ENCODE measurements around the gene ANGEL2.

The ANGEL2 gene

GRCh38 chr1:212983482-212983881, 32.2 kb downstream of the ANGEL2 start:
- H3K4me3 ChIP-seq (ENCODE audit: low read length, poor library complexity, severe bottlenecking), result no peak overlapping the region
- H2AFZ ChIP-seq (ENCODE audit: low read length), result no peak overlapping the region
- TF ChIP-seq CTCF (conservative IDR thresholded peaks at IDR 0.05; ENCODE audit: low read length) (no peak), EZH2phosphoT487 (IDR thresholded peaks at IDR 0.05; ENCODE audit: borderline replicate concordance) (no peak)
- H3F3A ChIP-seq (ENCODE audit: low read depth), result no peaks in the 10 kb centered on the region
- no peaks in the 10 kb centered on the region for H4K20me1 ChIP-seq (ENCODE audit: insufficient read depth, low read length, poor library complexity, severe bottlenecking)
- H3K4me1 ChIP-seq (ENCODE audit: insufficient read depth, low read length, poor library complexity, severe bottlenecking), result no peaks in the 10 kb centered on the region
- no peak overlapping the region for H3K9ac ChIP-seq (ENCODE audit: low read depth, low read length, poor library complexity, severe bottlenecking)
- H3K79me2 ChIP-seq (ENCODE audit: insufficient read depth, low read length), result no peaks in the 10 kb centered on the region
- H3K27me3 ChIP-seq (ENCODE audit: insufficient read depth, low read length, poor library complexity, severe bottlenecking), result no peaks in the 10 kb centered on the region
- H3K9me2 ChIP-seq (replicated peaks; ENCODE audit: low read depth, low read length), result no peaks in the 10 kb centered on the region
- peaks cover 12% of the 10 kb centered on the region; the same call in 1 of the 2 replicates for H3K36me3 ChIP-seq (ENCODE audit: insufficient read depth, low read length)
- H3K9me3 ChIP-seq (ENCODE audit: insufficient read depth, low read depth, low read length), result no peaks in the 10 kb centered on the region
- no peak overlapping the region for H3K4me2 ChIP-seq (ENCODE audit: low read depth, low read length, poor library complexity, severe bottlenecking)

DNA sequence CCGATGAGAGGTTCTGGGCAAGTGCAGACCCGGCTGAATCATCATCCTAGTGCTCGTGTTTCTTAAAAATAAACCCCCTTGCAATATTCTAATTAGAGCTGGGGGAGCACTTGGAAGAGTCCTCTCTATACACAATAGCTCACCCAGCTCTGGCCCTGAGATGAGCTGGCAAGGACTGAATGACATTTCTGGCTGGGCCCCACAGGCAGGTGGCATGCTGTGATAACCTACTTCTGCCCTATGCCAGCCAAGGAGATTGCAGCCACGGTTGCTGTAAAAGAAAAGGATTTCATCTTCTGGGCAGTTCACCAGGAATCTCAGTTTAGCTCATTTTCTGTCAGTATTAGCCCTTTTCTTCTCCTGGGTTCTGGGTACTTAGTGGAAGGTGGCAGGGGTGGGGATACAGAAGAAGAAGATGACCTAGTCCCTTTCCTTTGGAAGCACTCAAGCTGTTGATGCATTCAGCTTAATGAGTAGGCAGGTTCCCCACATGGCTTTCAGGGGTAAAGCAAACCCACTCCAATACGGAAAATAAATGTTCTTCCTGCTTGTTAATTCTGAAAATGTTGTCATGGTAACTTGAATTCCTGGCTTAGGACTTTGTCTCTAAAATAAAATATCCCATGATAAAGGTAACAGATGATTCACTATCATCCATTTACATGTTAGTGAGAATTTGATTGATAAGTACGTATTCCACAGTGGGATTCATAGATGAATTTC, 33.1 kb downstream of the ANGEL2 start:
- H3K9me2 ChIP-seq (replicated peaks; ENCODE audit: low read depth, low read length), result no peaks in the 10 kb centered on the region
- no peaks in the 10 kb centered on the region for H3K79me2 ChIP-seq (ENCODE audit: insufficient read depth, low read length)
- H3K4me1 ChIP-seq (ENCODE audit: insufficient read depth, low read length, poor library complexity, severe bottlenecking), result no peaks in the 10 kb centered on the region
- peaks cover 7% of the 10 kb centered on the region; the same call in 1 of the 2 replicates for H3K36me3 ChIP-seq (ENCODE audit: insufficient read depth, low read length)
- H3K9me3 ChIP-seq (ENCODE audit: insufficient read depth, low read depth, low read length), result no peaks in the 10 kb centered on the region
- no peak overlapping the region for H3K9ac ChIP-seq (ENCODE audit: low read depth, low read length, poor library complexity, severe bottlenecking)
- TF ChIP-seq CTCF (conservative IDR thresholded peaks at IDR 0.05; ENCODE audit: low read length), result no peak
- TF ChIP-seq EZH2phosphoT487 (IDR thresholded peaks at IDR 0.05; ENCODE audit: borderline replicate concordance), result no peak
- no peak overlapping the region for H2AFZ ChIP-seq (ENCODE audit: low read length)
- no peak overlapping the region for H3K4me3 ChIP-seq (ENCODE audit: low read length, poor library complexity, severe bottlenecking)
- no peak overlapping the region for H3K4me2 ChIP-seq (ENCODE audit: low read depth, low read length, poor library complexity, severe bottlenecking)
- H4K20me1 ChIP-seq (ENCODE audit: insufficient read depth, low read length, poor library complexity, severe bottlenecking), result no peaks in the 10 kb centered on the region
- H3K27me3 ChIP-seq (ENCODE audit: insufficient read depth, low read length, poor library complexity, severe bottlenecking), result no peaks in the 10 kb centered on the region
- no peaks in the 10 kb centered on the region for H3F3A ChIP-seq (ENCODE audit: low read depth)

DNA sequence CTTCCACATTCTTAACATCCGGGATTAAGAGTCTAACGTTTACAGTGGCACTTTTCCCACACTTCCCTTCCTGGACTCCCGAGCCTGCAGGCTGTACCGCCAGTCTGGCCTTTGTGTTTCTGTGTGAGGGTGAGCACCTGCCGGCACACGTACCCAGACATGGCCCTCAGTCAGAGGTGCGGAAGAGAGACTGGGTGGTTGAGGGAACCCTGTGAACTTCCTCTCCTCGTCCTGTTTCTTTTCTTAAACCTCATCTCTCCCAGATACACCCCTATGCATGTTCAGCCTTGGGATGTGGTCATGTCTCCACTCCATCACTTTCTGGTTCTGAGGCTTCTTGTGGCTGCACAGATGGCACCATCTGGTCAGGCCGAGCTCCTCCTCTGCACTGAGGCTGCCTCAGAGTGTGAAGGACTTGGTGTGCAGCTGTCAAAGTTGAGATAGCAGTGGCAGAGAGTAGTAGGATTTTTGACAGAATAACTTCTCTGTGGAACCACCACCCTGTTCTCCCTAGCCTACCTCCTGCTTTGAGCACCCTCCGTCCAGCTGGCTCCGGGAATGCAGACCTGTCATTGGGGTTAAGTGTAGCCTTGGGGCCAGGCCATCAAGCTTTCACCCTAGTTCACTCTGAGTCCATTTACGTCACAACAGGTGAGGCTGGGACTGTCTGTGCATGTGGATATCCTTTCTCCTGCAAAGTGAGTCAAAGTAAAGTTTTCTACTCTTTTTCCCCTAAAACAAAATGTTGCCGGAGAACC, 33.9 kb downstream of the ANGEL2 start:
- TF ChIP-seq EZH2phosphoT487 (IDR thresholded peaks at IDR 0.05; ENCODE audit: borderline replicate concordance) (no peak), CTCF (conservative IDR thresholded peaks at IDR 0.05; ENCODE audit: low read length) (no peak)
- H4K20me1 ChIP-seq (ENCODE audit: insufficient read depth, low read length, poor library complexity, severe bottlenecking), result no peaks in the 10 kb centered on the region
- no peak overlapping the region for H3K9ac ChIP-seq (ENCODE audit: low read depth, low read length, poor library complexity, severe bottlenecking)
- no peak overlapping the region for H3K4me3 ChIP-seq (ENCODE audit: low read length, poor library complexity, severe bottlenecking)
- no peaks in the 10 kb centered on the region for H3K9me2 ChIP-seq (replicated peaks; ENCODE audit: low read depth, low read length)
- peaks cover 6% of the 10 kb centered on the region; the same call in 1 of the 2 replicates for H3K36me3 ChIP-seq (ENCODE audit: insufficient read depth, low read length)
- no peaks in the 10 kb centered on the region for H3F3A ChIP-seq (ENCODE audit: low read depth)
- H3K9me3 ChIP-seq (ENCODE audit: insufficient read depth, low read depth, low read length), result no peaks in the 10 kb centered on the region
- H3K4me1 ChIP-seq (ENCODE audit: insufficient read depth, low read length, poor library complexity, severe bottlenecking), result no peaks in the 10 kb centered on the region
- H3K4me2 ChIP-seq (ENCODE audit: low read depth, low read length, poor library complexity, severe bottlenecking), result no peak overlapping the region
- H2AFZ ChIP-seq (ENCODE audit: low read length), result no peak overlapping the region
- H3K79me2 ChIP-seq (ENCODE audit: insufficient read depth, low read length), result no peaks in the 10 kb centered on the region
- H3K27me3 ChIP-seq (ENCODE audit: insufficient read depth, low read length, poor library complexity, severe bottlenecking), result no peaks in the 10 kb centered on the region
